IgD-negative memory B cell (primary cell): ENCODE data around the gene KRTAP10-2. TPM values are rescaled to one million over a fixed set of nuclear protein-coding genes. Genes with fewer than 3 reads are reported as not detected.

Source experiments
- H3K27ac Mint-ChIP-seq, 3 donors: one replicate each; pipeline ENCODE4 v1.8.0; 2020 to 2022; ENCODE audit warnings: mild to moderate bottlenecking in 3 of 3, mixed read lengths in 3 of 3, moderate library complexity in 1 of 3
- H3K27me3 Mint-ChIP-seq: one replicate; pipeline ENCODE4 v1.8.0; 2021; ENCODE audit warnings: mixed read lengths
- H3K36me3 Mint-ChIP-seq: one replicate; pipeline ENCODE4 v1.8.0; 2020; ENCODE audit warnings: mild to moderate bottlenecking, mixed read lengths
- H3K4me1 Mint-ChIP-seq, 3 donors: one replicate each; pipeline ENCODE4 v1.8.0; 2020 to 2022; ENCODE audit warnings: mixed read lengths in 3 of 3, mild to moderate bottlenecking in 1 of 3
- H3K4me3 Mint-ChIP-seq, 4 donors: one replicate each; pipeline ENCODE4 v1.8.0; 2020 to 2022; ENCODE audit warnings: mild to moderate bottlenecking in 4 of 4, mixed read lengths in 4 of 4, moderate library complexity in 3 of 4
- H3K9me3 Mint-ChIP-seq, 3 donors: one replicate each; pipeline ENCODE4 v1.8.0; 2020 to 2021; ENCODE audit warnings: mixed read lengths in 3 of 3, mild to moderate bottlenecking in 1 of 3
- polyA plus RNA-seq: library from polyadenylated mRNA; unstranded; fragments of 300-500 nt; fragmentation: Illumina TruSeq; gene quantifications from one replicate; pipeline ENCODE4 v1.2.3, GENCODE V29; 2021

Gene KRTAP10-2
- polyA plus RNA-seq, 1 donor from 2014 or later, result not detected

DNA sequence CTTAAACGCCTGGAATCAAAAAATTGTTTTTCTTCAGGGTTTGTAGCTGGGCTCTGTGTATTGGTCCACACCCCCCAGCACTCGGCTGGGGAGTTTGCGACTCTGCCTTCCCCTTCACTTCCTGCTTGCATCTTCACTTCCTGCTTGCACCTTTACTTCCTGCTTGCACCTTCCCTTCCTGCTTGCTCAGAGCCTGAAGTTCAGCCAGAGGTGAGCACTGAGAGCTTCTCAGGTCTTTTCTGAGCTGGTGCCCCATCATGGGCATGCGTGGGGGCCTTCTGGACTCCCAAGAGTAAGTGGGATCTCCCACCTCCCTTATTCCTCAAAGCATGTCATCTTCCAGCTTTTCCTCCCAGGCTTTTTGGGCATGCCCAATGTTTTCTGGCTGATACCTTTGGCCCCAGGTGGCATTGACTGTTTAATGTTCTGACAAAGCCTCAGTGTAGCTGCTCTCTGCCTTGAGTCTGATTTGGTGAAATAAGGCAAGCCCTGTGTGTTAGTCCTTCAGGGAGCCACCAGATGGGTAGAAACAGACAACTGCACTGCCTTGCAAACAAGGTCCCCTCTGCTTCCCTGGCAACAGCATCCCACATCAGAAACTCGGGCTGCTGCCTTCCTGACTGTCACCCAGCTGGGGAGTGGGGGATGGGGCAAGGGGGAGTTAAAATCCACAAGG lies 3.5 kb downstream of the KRTAP10-2 start:
- H3K27me3 Mint-ChIP-seq, result peaks cover 25% of the 10 kb centered on the region
- H3K27ac Mint-ChIP-seq, result no peak overlapping the region
- peaks cover 9 to 24% (median 19%) of the 10 kb centered on the region in 3 donors for H3K9me3 Mint-ChIP-seq
- H3K4me3 Mint-ChIP-seq, result peak overlapping the region in 3 of 4 donors; percentile 13 to 80 (median 79)
- H3K4me1 Mint-ChIP-seq, result peaks cover 0 to 12% (median 7%) of the 10 kb centered on the region in 3 donors
- peaks cover 3% of the 10 kb centered on the region for H3K36me3 Mint-ChIP-seq

DNA sequence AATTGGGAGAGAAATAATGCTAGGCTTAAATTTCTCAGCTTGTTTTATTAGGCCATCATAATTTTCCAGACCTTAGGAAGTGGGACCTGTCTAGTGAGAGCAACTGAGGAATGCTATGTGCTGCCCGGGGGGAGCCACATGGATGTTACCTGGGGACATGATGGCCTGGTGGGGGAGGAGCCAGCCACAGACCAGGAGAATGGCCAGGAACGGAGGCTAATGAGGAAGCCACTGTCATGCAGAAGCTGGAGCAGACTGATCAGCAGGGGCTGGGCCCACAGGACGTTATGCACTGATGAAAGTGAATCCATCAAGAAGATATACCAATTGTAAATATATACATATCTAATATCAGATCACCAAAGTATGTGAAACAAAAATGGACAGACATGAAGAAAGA lies 6.7 kb downstream of the KRTAP10-2 start:
- Mint-ChIP-seq H3K4me3 (no peak overlapping the region), H3K4me1 (peaks cover 0 to 12% (median 5%) of the 10 kb centered on the region in 3 donors), H3K27me3 (peaks cover 19% of the 10 kb centered on the region), H3K9me3 (peaks cover 9 to 24% (median 19%) of the 10 kb centered on the region in 3 donors), H3K27ac (no peak overlapping the region), H3K36me3 (peaks cover 3% of the 10 kb centered on the region)

DNA sequence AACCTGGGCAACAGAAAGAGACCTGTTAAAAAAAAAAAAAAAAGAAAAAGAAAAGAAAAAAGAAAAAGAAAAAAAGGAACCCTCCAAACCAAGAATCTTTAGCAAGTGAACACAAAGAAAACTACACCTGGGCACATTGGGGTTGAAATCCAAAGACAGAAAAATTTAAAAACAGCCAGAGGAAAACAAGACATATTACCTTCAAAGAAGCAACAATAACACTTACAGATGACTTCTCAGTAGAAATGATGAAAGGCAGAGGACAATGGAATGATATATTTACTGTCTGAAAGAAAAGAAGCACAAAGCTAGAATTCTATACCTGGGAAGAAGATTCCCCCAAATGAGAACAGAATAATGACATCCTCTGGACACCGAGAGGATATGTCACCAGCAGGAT lies 8.6 kb downstream of the KRTAP10-2 start:
- Mint-ChIP-seq H3K27ac (no peak overlapping the region), H3K36me3 (peaks cover 1% of the 10 kb centered on the region), H3K4me1 (peaks cover 0 to 7% (median 0%) of the 10 kb centered on the region in 3 donors), H3K4me3 (no peak overlapping the region), H3K27me3 (peaks cover 8% of the 10 kb centered on the region), H3K9me3 (peaks cover 9 to 19% (median 17%) of the 10 kb centered on the region in 3 donors)

DNA sequence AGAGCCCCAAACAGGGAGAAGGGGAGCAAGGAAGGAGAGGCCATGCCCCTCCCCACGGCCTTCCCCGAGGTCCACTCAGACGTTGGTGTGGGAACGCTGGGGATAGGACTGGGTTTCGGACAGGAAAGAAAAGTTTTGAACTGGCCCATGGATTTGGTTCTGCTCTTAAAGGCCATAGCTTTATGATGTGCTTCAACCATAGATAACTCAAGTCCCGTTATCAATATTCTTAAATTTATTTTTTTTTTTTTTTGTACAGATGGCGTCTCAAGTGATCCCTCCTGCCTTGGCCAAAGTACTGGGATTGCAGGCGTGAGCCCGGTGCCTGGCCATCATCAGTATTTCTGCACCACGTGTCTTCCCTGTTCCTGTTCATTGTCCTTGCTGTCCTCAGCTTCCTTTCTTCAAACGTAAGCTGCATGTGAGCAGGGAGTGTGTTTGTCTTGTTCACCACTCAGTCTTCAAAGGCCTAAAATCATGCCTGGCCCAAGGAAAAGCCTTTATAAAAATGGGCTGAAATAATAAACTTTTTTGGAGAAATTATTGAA lies 10.5 kb downstream of the KRTAP10-2 start:
- peaks cover 3 to 6% (median 3%) of the 10 kb centered on the region in 3 donors for H3K9me3 Mint-ChIP-seq
- no peak overlapping the region for H3K4me3 Mint-ChIP-seq
- no peaks in the 10 kb centered on the region for H3K4me1 Mint-ChIP-seq
- peaks cover 10% of the 10 kb centered on the region for H3K27me3 Mint-ChIP-seq
- no peak overlapping the region for H3K27ac Mint-ChIP-seq
- H3K36me3 Mint-ChIP-seq, result no peaks in the 10 kb centered on the region

DNA sequence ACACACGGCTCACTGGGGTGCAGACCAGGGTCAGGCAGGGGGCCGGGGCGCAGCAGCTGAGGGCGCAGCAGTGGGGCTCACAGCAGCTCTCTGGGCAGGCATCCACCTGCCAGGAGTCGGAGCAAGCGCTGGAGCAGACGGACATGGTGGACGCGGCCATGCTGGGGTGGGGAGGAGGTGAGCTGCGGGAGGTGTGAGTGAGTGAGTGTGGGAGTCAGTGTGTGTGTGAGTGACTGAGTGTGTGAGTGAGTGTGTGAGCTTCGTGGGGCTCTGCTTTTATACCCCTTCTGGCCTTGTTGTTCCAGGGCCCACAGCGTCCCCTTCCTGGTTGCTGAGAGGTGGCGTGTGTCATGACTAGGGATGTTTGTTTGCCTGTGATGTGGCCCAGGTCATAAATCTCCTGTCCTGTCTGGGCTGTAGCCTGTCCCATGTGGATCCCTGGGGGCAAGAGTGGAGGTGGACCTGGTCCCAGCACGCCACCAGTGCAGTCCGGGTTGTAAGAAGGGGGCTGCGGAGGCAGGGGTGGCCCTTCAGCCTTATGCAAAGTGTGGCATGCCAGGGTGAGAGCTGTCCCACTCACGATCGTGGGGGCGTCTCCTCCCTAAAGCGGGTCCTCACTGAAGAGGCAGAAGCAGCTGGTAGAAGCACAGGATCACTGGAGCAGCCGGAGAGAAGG lies 11.2 kb downstream of the KRTAP10-2 start, which contains the start of gene KRTAP10-1:
Gene KRTAP10-1, minus strand, starts transcription at position 205 of the 676 bp plus-strand sequence. Its CDS starts 45 bp downstream, at position 160.
- H3K27me3 Mint-ChIP-seq, result peaks cover 13% of the 10 kb centered on the region
- H3K36me3 Mint-ChIP-seq, result no peaks in the 10 kb centered on the region
- H3K9me3 Mint-ChIP-seq, result peaks cover 0 to 1% (median 0%) of the 10 kb centered on the region in 3 donors
- no peaks in the 10 kb centered on the region for H3K4me1 Mint-ChIP-seq
- H3K27ac Mint-ChIP-seq, result no peak within 1 kb of the TSS
- H3K4me3 Mint-ChIP-seq, result no peak within 1 kb of the TSS

DNA sequence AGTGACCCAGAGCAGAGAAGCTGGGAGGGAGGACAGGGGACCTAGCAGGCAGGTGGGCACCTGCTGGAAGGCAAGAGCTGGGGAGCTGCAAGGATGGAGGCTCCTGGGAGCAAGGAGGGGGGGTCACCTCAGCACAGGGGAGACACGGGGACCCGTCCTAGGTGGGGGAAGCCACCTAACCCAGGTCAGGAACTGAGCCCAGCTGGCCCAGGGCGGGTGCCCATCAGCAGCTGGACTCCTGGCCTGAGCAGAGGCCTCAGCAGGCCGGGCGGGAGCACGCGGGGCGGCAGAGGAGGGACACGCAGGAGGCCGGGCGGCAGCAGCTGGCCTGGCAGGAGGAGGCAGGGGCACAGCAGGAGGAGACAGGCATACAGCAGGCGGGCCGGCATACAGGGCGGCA lies 12.3 kb downstream of the KRTAP10-2 start:
- Mint-ChIP-seq H3K9me3 (peaks cover 0 to 3% (median 3%) of the 10 kb centered on the region in 3 donors), H3K36me3 (no peaks in the 10 kb centered on the region), H3K27ac (no peak overlapping the region), H3K4me1 (no peaks in the 10 kb centered on the region), H3K27me3 (peaks cover 13% of the 10 kb centered on the region), H3K4me3 (no peak overlapping the region)

DNA sequence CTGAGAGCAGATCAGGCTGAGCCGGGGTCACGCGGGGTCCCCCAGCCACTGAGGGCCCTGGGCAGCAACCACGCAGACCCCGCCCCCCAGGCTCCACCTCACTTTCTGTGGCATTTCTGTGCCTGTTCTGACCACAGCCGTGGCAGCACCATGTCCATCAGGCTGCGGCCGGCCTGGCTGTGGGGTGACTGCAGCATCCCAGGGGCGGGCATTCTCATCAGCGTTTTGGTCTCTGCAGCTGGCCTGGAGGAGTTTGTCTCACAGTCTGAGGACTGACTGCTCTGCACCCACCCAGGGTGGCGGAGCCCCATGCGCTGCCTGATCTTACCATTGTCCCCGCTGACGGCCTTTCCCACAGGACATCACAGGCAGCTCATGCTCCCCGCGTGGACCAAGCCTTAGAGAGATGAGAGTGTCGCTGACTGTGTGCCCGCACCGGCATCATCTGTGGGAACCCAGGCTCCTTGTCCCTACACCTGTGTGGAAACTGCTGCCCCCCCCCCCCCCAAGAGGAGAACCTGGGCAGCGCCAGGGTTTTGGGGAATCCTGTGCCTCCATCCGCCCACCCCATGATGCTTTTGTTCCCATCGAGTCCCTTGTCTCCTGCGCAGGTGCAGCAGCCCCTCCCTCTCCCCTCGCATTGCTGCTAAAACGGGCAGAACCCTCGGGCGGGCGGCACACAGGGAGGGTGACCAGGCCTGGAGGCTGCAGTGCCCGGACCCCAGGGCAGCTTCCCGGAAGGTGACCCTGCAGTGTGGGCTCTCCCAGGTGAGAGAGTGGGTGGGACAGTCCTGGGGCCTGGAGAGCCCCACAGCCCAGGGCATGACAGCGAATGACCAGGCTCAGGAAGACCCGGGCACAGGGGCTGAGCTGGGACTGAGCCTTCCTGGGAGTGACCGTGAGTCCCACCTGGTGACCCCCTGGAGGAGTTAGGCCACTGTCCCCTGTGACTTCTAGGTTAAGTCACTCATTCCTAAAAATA lies 13.1 kb downstream of the KRTAP10-2 start:
- Mint-ChIP-seq H3K4me3 (no peak overlapping the region), H3K27me3 (peaks cover 13% of the 10 kb centered on the region), H3K36me3 (no peaks in the 10 kb centered on the region), H3K27ac (no peak overlapping the region), H3K9me3 (peaks cover 0 to 3% (median 3%) of the 10 kb centered on the region in 3 donors), H3K4me1 (no peaks in the 10 kb centered on the region)

DNA sequence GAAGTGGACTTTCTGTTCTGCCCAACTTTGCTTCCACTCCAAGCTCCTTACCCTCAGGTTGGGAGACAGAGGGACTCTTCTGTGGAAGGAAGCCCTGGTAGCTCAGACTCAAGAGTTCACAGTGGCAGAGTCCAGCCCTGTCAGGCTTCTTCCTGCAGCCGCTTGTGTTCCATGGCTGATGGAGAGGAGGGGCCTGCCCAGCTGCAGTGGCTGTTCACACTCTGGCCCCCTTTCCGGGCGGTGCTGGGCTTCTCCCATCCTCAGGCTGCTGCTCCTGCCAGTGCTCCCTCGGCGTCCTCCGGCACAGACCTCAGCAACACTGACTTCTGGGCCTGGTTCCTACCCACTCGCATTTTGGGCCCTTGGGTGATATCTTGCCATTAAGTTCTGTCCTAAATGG lies 15.3 kb downstream of the KRTAP10-2 start:
- Mint-ChIP-seq H3K27me3 (peaks cover 18% of the 10 kb centered on the region), H3K9me3 (peaks cover 0 to 3% (median 3%) of the 10 kb centered on the region in 3 donors), H3K4me3 (no peak overlapping the region), H3K27ac (no peak overlapping the region), H3K36me3 (no peaks in the 10 kb centered on the region), H3K4me1 (no peaks in the 10 kb centered on the region)

DNA sequence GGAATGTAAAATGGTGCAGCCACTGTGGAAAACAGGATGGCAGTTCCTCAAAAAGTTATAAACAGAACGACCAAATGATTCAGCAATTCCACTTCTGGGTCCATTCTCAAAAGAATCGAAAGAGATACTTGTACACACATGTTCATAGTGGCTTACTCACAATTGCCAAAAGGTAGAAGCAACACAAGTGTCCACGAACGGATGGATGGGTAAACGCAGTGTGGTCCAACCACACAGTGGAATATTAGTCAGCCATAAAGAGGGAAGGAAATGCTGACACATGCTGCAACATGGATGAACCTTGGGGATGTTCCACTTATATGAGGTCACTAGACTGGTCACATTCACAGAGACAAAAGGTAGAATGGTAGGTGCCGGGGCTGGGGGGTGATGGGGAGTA lies 16.6 kb downstream of the KRTAP10-2 start:
- H3K4me1 Mint-ChIP-seq, result peaks cover 0 to 2% (median 0%) of the 10 kb centered on the region in 3 donors
- no peak overlapping the region for H3K27ac Mint-ChIP-seq
- no peak overlapping the region for H3K4me3 Mint-ChIP-seq
- peaks cover 19% of the 10 kb centered on the region for H3K27me3 Mint-ChIP-seq
- peaks cover 3% of the 10 kb centered on the region for H3K36me3 Mint-ChIP-seq
- peaks cover 0 to 3% (median 3%) of the 10 kb centered on the region in 3 donors for H3K9me3 Mint-ChIP-seq

DNA sequence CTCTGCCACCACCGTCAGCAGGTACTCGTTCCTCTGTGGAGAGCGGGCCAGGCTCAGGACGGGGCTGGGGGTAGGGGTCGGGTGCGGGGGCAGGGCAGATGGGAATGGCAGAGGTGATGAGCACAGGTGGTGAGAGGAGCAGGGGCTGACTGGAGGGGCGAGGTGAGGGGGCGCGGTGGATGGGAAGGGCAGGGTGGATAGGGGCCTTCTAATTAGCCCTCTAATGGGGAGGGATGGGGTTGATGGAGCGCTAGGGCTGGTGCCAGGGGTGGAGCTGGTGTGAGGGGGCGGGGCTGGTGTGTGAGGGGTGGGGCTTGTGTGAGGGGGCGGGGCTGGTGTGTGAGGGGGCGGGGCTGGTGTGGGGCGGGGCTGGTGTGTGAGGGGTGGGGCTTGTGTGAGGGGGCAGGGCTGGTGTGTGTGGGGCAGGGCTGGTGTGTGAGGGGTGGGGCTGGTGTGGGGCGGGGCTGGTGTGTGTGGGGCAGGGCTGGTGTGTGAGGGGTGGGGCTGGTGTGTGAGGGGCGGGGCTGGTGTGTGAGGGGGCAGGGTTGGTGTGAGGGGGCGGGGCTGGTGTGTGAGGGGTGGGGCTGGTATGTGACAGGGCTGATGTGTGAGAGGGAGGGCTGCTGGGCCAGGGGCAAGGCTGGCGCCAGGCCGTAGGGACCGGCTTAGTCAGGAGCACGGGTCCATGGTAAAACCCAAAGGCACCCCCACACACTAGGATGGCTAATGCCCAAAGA lies 17.2 kb downstream of the KRTAP10-2 start:
- Mint-ChIP-seq H3K4me3 (no peak overlapping the region), H3K4me1 (peaks cover 0 to 3% (median 0%) of the 10 kb centered on the region in 3 donors), H3K9me3 (peaks cover 0 to 3% (median 2%) of the 10 kb centered on the region in 3 donors), H3K36me3 (peaks cover 3% of the 10 kb centered on the region), H3K27ac (no peak overlapping the region), H3K27me3 (peaks cover 16% of the 10 kb centered on the region)

DNA sequence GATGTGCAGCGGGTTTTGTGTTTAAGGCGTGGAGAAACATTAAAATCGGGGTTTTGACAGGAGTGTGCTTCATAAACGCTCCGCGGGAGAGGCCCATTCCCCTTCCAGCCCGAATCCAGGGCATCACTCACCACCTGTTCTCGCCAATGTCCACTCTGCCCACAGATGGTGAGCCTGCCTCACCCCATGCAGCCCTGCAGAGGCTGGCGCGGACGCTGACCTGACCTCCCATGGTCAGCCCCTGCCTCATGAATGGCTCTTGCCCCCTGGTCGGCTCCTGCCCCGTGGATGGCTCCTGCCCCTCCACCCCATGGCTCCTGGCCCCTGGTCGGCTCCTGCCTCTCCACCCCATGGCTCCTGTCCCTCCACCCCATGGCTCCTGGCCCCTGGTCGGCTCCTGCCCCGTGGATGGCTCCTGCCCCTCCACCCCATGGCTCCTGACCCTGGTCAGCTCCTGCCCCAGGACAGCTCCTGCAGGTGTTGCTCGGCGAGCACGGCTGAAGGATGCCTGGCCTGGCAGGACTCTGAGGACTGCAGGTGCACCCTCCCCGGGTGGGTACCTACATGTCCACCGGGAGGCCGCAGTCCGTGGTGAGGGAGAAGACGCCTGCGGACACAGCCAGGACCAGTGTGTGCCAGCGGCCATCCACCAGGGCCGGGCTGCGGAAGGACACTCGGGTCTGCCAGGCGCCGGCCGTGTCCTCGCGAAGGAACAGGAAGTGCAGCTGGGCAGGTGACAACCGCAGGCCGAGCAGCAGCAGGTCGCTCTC lies 18.0 kb downstream of the KRTAP10-2 start:
- H3K4me1 Mint-ChIP-seq, result peaks cover 0 to 3% (median 0%) of the 10 kb centered on the region in 3 donors

DNA sequence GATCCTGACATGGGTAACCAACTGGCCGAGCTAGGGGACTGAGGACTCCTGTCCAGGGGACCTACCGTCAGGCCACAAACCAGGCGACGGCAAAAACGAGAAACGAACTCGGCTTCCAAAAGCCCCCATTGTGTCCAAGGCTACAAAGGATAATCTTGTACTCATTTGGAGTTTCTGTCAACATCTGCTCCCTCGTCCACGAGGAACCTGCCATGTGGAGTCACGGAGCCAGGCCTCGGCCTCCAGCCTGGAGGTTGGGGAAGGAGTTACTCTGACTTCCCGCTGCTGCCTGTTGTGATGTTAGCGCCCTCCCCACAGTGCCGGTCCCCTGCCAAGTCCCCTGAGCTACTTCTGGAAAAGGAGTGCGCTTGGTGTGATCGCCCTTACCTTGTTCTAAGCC lies 18.6 kb downstream of the KRTAP10-2 start:
- Mint-ChIP-seq H3K4me1 (peaks cover 0 to 3% (median 0%) of the 10 kb centered on the region in 3 donors), H3K27ac (no peak overlapping the region), H3K4me3 (no peak overlapping the region), H3K36me3 (peaks cover 3% of the 10 kb centered on the region), H3K9me3 (peaks cover 0 to 3% (median 2%) of the 10 kb centered on the region in 3 donors), H3K27me3 (peaks cover 14% of the 10 kb centered on the region)

More for the DNA sequence above, 18.0 kb downstream of the KRTAP10-2 start:
- H3K27ac Mint-ChIP-seq, result no peak overlapping the region
- H3K36me3 Mint-ChIP-seq, result peaks cover 3% of the 10 kb centered on the region
- no peak overlapping the region for H3K4me3 Mint-ChIP-seq
- H3K27me3 Mint-ChIP-seq, result peaks cover 14% of the 10 kb centered on the region
- H3K9me3 Mint-ChIP-seq, result peaks cover 0 to 3% (median 2%) of the 10 kb centered on the region in 3 donors
